ENCODE data around the gene OR51A2.

DNA sequence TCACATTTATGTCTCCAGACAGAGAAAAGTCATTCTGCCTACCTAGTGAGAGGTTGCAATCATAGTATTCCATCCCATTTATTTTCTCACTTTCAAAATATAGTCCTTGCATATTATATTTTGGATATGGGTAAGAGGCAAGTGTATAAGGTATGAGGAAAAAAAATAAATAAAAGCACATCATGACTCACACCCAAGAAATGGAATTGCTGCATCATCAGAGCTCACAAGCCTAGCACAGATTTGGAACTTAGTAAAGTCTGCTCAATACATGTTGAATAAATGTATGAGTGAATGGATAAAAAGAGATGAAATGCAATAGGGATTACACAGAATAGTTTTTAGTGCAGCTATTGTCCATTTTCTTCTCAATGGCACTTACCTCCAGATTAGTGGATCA lies 28.9 kb downstream of the OR51A2 start:
- TF ChIP-seq, protein P1, sequence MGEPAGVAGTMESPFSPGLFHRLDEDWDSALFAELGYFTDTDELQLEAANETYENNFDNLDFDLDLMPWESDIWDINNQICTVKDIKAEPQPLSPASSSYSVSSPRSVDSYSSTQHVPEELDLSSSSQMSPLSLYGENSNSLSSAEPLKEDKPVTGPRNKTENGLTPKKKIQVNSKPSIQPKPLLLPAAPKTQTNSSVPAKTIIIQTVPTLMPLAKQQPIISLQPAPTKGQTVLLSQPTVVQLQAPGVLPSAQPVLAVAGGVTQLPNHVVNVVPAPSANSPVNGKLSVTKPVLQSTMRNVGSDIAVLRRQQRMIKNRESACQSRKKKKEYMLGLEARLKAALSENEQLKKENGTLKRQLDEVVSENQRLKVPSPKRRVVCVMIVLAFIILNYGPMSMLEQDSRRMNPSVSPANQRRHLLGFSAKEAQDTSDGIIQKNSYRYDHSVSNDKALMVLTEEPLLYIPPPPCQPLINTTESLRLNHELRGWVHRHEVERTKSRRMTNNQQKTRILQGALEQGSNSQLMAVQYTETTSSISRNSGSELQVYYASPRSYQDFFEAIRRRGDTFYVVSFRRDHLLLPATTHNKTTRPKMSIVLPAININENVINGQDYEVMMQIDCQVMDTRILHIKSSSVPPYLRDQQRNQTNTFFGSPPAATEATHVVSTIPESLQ (CRISPR knock-in tag; IDR thresholded peaks at IDR 0.05): no peak
- TF ChIP-seq NRF1 (conservative IDR thresholded peaks at IDR 0.05 in 1 of 2, IDR thresholded peaks at IDR 0.05 in 1 of 2) (no peak), TAF1 (IDR thresholded peaks at IDR 0.05; ENCODE audit: control insufficient read depth, extremely low read depth, insufficient read depth, low read length, severe bottlenecking) (no peak), ZNF263 (CRISPR knock-in tag; IDR thresholded peaks at IDR 0.05; ENCODE audit: borderline replicate concordance) (no peak), ZNF121 (CRISPR knock-in tag; conservative IDR thresholded peaks at IDR 0.05) (no peak), NCOA1 (IDR thresholded peaks at IDR 0.05; ENCODE audit: low read depth) (no peak), SMC3 (conservative IDR thresholded peaks at IDR 0.05; ENCODE audit: insufficient read depth, low read depth, low read length) (no peak), CHD2 (IDR thresholded peaks at IDR 0.05; ENCODE audit: low read depth, low read length) (no peak), SIN3B (IDR thresholded peaks at IDR 0.05; ENCODE audit: low read depth) (no peak), ZFP1 (CRISPR knock-in tag; IDR thresholded peaks at IDR 0.05) (no peak), SP1 (CRISPR knock-in tag; IDR thresholded peaks at IDR 0.05) (no peak)
- TF ChIP-seq, protein P2, sequence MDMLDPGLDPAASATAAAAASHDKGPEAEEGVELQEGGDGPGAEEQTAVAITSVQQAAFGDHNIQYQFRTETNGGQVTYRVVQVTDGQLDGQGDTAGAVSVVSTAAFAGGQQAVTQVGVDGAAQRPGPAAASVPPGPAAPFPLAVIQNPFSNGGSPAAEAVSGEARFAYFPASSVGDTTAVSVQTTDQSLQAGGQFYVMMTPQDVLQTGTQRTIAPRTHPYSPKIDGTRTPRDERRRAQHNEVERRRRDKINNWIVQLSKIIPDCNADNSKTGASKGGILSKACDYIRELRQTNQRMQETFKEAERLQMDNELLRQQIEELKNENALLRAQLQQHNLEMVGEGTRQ (CRISPR knock-in tag; IDR thresholded peaks at IDR 0.05): no peak
- TF ChIP-seq, protein P3, sequence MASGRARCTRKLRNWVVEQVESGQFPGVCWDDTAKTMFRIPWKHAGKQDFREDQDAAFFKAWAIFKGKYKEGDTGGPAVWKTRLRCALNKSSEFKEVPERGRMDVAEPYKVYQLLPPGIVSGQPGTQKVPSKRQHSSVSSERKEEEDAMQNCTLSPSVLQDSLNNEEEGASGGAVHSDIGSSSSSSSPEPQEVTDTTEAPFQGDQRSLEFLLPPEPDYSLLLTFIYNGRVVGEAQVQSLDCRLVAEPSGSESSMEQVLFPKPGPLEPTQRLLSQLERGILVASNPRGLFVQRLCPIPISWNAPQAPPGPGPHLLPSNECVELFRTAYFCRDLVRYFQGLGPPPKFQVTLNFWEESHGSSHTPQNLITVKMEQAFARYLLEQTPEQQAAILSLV (tag; IDR thresholded peaks at IDR 0.05): no peak
